Hepatocyte (in vitro differentiated cells): Measurements from ENCODE around the gene CLK3. TPM values are rescaled to one million over a fixed set of nuclear protein-coding genes. Genes with fewer than 3 reads are reported as not detected.

Experiments
- DNase-seq: peaks from one replicate; pipeline ENCODE4 v3.0.0-alpha.2; 2016; ENCODE audit warnings: low spot score
- H2AFZ ChIP-seq: fragments of 200-600 bp; sonication (generic); 2 replicates; pipeline ENCODE4 v1.6.0; 2016; ENCODE audit warnings: antibody characterized with exemption, mild to moderate bottlenecking
- H3K27ac ChIP-seq: fragments of 200-600 bp; sonication (generic); 2 replicates; pipeline ENCODE4 v1.5.1; 2016; ENCODE audit warnings: mild to moderate bottlenecking
- H3K27me3 ChIP-seq: fragments of 200-600 bp; sonication (generic); 2 replicates; pipeline ENCODE4 v1.6.1; 2016
- H3K36me3 ChIP-seq: fragments of 200-600 bp; sonication (generic); replicated peaks from 2 replicates; pipeline ENCODE4 v1.5.1; 2016; ENCODE audit warnings: low read depth; ENCODE audit not compliant: insufficient read depth
- H3K4me1 ChIP-seq: fragments of 200-600 bp; sonication (generic); 2 replicates; pipeline ENCODE4 v1.5.1; 2016; ENCODE audit warnings: mild to moderate bottlenecking, moderate library complexity; ENCODE audit not compliant: insufficient read depth
- H3K4me2 ChIP-seq: fragments of 200-600 bp; sonication (generic); 2 replicates; pipeline ENCODE4 v1.6.0; 2016
- H3K4me3 ChIP-seq: fragments of 200-600 bp; sonication (generic); 2 replicates; pipeline ENCODE4 v1.5.1; 2016; ENCODE audit warnings: mild to moderate bottlenecking
- H3K79me2 ChIP-seq: fragments of 200-600 bp; sonication (generic); 2 replicates; pipeline ENCODE4 v1.6.0; 2017; ENCODE audit warnings: mild to moderate bottlenecking
- H3K9me2 ChIP-seq: fragments of 200-600 bp; sonication (generic); replicated peaks from 2 replicates; pipeline ENCODE4 v1.6.0; 2017; ENCODE audit warnings: mild to moderate bottlenecking; ENCODE audit not compliant: insufficient read depth
- H3K9me3 ChIP-seq: fragments of 200-600 bp; sonication (generic); 2 replicates; pipeline ENCODE4 v1.5.1; 2016; ENCODE audit warnings: low read depth, mild to moderate bottlenecking
- H4K20me1 ChIP-seq: fragments of 200-600 bp; sonication (generic); 2 replicates; pipeline ENCODE4 v1.6.0; 2016; ENCODE audit warnings: mild to moderate bottlenecking; ENCODE audit not compliant: insufficient read depth, poor library complexity, severe bottlenecking
- EZH2 ChIP-seq: fragments of 200-600 bp; sonication (generic); IDR thresholded peaks from 2 replicates; pipeline ENCODE4 v1.6.1; 2016; ENCODE audit warnings: antibody characterized with exemption, mild to moderate bottlenecking, borderline replicate concordance
- EZH2phosphoT487 ChIP-seq: fragments of 200-600 bp; sonication (generic); IDR thresholded peaks from one replicate; pipeline ENCODE4 v1.6.1; 2018; ENCODE audit warnings: antibody characterized with exemption, mild to moderate bottlenecking, low read depth, moderate library complexity; ENCODE audit not compliant: unreplicated experiment, severe bottlenecking
- WGBS: methylation state at CpG from one replicate; pipeline ENCODE4 v1.1.6; 2016; ENCODE audit warnings: low lambda C conversion rate; ENCODE audit errors: missing lambda C conversion rate; 5-methylcytosine and 5-hydroxymethylcytosine counted together
- polyA plus RNA-seq: library from polyadenylated mRNA; unstranded; fragments of >200 nt; fragmentation: Nextera tagmentation; extraction: Ambion mirVana; gene quantifications from 2 replicates; pipeline ENCODE4 v1.2.1, GENCODE V29; 2016
- total RNA-seq: library from RNA; depleted of rRNA; stranded (reverse); fragments of >200 nt; gene quantifications from 2 replicates; pipeline ENCODE4 v1.2.3, GENCODE V29; 2014
- TF ChIP-seq, protein P1 (sequence below): fragments of 200-600 bp; sonication (generic); IDR thresholded peaks from 2 replicates; pipeline ENCODE4 v1.5.1; 2016; ENCODE audit warnings: antibody characterized with exemption, mild to moderate bottlenecking; ENCODE audit not compliant: poor library complexity

CLK3 gene
- total and polyA plus RNA-seq, 2 experiments from 2014 or later, result 69.0 to 71.3 TPM

DNA sequence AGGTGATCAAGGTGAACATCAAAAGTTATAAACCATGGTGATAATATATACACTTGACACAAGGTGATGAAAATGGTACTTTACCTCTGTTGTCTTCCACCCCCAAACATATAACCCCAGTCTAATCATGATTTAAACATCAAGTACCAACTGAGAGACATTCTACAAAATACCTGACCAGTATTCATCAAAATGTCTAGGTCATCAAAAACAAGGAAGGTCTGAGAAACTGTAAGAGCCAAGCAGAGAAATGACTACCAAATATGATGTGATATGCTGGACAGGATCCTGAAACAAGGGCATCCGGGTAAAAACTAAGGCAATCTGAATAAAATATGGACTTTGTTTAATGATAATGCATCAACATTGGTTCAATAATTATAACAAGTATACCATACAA, 52.3 kb downstream of the CLK3 start:
- Histone ChIP-seq H3K36me3 (no peaks in the 10 kb centered on the region), H3K4me1 (peaks cover 18% of the 10 kb centered on the region), H2AFZ (no peak overlapping the region), H3K27ac (no peak overlapping the region), H3K9me2 (no peaks in the 10 kb centered on the region), H3K9me3 (no peaks in the 10 kb centered on the region), H3K79me2 (peaks cover 38% of the 10 kb centered on the region), H3K4me3 (no peak overlapping the region), H3K4me2 (no peak overlapping the region), H4K20me1 (peaks cover under 1% of the 10 kb centered on the region), H3K27me3 (no peaks in the 10 kb centered on the region)
- TF ChIP-seq EZH2phosphoT487 (no peak), EZH2 (no peak)
- TF ChIP-seq, protein P1, sequence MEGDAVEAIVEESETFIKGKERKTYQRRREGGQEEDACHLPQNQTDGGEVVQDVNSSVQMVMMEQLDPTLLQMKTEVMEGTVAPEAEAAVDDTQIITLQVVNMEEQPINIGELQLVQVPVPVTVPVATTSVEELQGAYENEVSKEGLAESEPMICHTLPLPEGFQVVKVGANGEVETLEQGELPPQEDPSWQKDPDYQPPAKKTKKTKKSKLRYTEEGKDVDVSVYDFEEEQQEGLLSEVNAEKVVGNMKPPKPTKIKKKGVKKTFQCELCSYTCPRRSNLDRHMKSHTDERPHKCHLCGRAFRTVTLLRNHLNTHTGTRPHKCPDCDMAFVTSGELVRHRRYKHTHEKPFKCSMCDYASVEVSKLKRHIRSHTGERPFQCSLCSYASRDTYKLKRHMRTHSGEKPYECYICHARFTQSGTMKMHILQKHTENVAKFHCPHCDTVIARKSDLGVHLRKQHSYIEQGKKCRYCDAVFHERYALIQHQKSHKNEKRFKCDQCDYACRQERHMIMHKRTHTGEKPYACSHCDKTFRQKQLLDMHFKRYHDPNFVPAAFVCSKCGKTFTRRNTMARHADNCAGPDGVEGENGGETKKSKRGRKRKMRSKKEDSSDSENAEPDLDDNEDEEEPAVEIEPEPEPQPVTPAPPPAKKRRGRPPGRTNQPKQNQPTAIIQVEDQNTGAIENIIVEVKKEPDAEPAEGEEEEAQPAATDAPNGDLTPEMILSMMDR, result no peak
- WGBS, result 96% methylated on average over 1 of the region's 1 CpG
- no peak for DNase-seq

DNA sequence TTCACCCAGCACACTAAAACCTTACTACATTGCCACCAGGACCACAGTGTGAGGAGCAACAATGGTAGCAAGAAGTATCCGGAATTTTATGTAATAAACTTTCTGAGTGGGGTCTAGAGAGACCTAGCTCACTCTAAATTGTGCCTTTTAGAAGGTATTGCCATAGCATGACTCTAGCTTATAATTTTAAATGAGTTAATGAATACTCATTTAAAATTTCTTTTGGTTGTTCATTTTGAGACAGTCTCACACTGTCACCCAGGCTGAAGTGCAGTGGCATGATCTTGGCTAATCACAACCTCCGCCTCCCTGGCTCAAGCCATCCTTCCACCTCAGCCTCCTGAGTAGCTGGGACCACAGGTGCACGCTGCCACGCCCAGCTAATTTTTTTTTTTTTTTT, 54.0 kb downstream of the CLK3 start:
- TF ChIP-seq EZH2 (no peak), EZH2phosphoT487 (no peak)
- TF ChIP-seq, protein P1, result no peak
- Histone ChIP-seq H4K20me1 (no peaks in the 10 kb centered on the region), H2AFZ (no peak overlapping the region), H3K79me2 (peaks cover 38% of the 10 kb centered on the region), H3K4me1 (peaks cover 5% of the 10 kb centered on the region), H3K4me3 (no peak overlapping the region), H3K27me3 (no peaks in the 10 kb centered on the region), H3K27ac (no peak overlapping the region), H3K36me3 (no peaks in the 10 kb centered on the region), H3K9me3 (no peaks in the 10 kb centered on the region), H3K9me2 (no peaks in the 10 kb centered on the region), H3K4me2 (no peak overlapping the region)
- DNase-seq, result no peak
- over 99% methylated on average over 4 of the region's 4 CpGs for WGBS

GRCh38 chr15:74674161-74674560, 58.5 kb downstream of the CLK3 start:
- no peak for DNase-seq
- Histone ChIP-seq H4K20me1 (peaks cover 8% of the 10 kb centered on the region), H3K36me3 (no peaks in the 10 kb centered on the region), H3K4me1 (no peaks in the 10 kb centered on the region), H3K4me2 (no peak overlapping the region), H3K9me3 (no peaks in the 10 kb centered on the region), H3K79me2 (peaks cover 46% of the 10 kb centered on the region), H3K9me2 (no peaks in the 10 kb centered on the region), H3K4me3 (no peak overlapping the region), H3K27ac (no peak overlapping the region), H2AFZ (no peak overlapping the region), H3K27me3 (no peaks in the 10 kb centered on the region)
- 92% methylated on average over 3 of the region's 3 CpGs for WGBS
- TF ChIP-seq EZH2, result no peak
- no peak for TF ChIP-seq EZH2phosphoT487
- TF ChIP-seq, protein P1, result no peak

GRCh38 chr15:74676801-74677200, 61.2 kb downstream of the CLK3 start:
- Histone ChIP-seq H3K9me3 (no peaks in the 10 kb centered on the region), H4K20me1 (peaks cover 19% of the 10 kb centered on the region), H3K27ac (no peak overlapping the region), H3K27me3 (no peaks in the 10 kb centered on the region), H3K4me1 (no peaks in the 10 kb centered on the region), H3K4me3 (no peak overlapping the region), H3K4me2 (no peak overlapping the region), H3K79me2 (peaks cover 71% of the 10 kb centered on the region), H3K36me3 (no peaks in the 10 kb centered on the region), H3K9me2 (no peaks in the 10 kb centered on the region), H2AFZ (no peak overlapping the region)
- TF ChIP-seq, protein P1, result no peak
- TF ChIP-seq EZH2phosphoT487, result no peak
- no peak for TF ChIP-seq EZH2
- 96% methylated on average over 7 of the region's 7 CpGs for WGBS
- DNase-seq, result no peak
